Loucy (cell line): ENCODE results near the gene HMCN1.

Source experiments
- CTCF ChIP-seq: fragments of 200-600 bp; sonication (generic); conservative IDR thresholded peaks from 2 replicates; pipeline ENCODE4 v1.5.1; 2014; ENCODE audit warnings: mild to moderate bottlenecking, antibody characterized with exemption, low read length
- EZH2phosphoT487 ChIP-seq: fragments of 200-600 bp; IDR thresholded peaks from 2 replicates; pipeline ENCODE4 v1.6.1; 2018; ENCODE audit warnings: antibody characterized with exemption, mild to moderate bottlenecking, moderate library complexity, borderline replicate concordance

DNA sequence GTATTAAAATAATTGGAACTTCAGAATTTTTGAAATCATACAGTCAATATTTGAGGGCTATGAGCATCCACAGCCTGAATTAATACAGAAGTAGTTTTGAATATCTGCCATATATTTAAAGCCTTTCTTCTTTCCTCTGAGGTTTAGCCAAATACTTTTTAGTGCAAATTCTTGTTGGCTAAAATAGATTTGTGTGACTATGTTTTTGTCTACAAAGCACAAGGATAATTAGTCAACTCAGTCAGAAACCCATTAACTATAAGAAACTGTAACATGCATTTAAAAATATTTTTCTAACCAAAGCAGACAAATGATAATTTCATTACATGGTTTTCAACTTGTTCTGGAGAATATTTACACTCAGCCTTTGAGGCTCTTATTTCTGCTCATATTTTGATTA lies 408.7 kb downstream of the HMCN1 start:
- no peak for TF ChIP-seq CTCF
- TF ChIP-seq EZH2phosphoT487: no peak
